Ramos (cell line): ENCODE measurements around the gene CCSAP.

Experiments
- in situ Hi-C: fragments of 300-500 bp; cut with MboI; formaldehyde crosslinking; loops from one replicate; pipeline ENCODE4 v1.14.3; 2022; ENCODE audit warnings: low sequenced_read_pairs; ENCODE audit not compliant: unreplicated experiment

CCSAP gene

DNA sequence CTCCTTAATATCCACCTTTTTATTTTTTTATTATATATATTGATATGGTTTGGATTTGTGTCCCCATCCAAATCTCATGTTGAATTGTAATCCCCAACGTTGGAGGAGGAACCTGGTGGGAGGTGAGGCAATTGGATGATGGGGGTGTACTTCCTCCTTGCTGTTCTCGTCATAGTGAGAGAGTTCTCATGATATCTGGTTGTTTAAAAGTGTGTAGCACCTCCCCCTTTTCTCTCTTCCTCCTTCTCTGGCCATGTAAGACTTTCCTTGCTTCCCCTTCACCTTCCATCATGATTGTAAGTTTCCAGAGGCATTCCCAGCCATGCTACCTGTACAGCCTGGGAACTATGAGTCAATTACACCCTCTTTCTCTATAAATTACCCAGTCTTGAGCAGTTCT is 22.7 kb upstream of the CCSAP start:
- in situ Hi-C loops, result no loop called here

DNA sequence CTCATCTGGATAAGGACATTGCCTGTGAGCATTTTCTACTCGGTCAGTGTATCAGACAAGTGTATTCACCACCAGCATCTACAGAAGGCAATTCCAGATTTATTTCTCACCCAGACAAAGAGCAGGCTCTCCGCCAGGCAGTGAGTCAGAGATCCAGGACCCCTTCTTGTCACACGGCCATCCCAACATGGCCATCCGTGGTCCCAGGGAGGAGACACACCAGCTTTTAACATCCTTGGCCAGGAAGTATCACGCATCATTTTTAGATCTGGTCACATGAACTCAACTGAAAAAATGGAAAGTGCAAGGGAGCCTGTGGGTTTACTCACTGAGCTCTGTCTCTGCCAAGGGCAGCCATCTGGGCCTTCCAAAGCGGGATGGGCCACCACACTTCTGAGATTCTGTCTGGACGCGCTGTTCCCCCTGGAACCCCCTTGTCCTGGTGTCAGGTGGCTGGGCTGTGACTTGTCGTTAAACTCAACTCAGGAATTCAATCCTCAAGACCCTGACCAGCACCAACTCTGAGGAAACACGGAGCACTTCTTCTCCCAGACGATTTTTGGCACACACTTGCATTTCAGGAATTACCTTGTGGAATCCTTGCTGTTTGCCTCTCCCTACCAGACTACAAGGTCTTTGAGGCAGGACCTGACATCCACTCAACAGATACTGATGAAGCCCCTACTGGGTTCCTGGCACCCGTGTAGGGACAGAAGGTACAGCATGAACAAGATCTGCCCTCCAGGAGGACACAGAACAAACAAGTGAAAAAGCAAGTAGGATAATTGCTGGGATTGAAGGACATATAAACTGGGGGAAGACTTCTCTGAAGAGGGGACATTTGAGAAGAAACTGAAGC is 21.6 kb upstream of the CCSAP start:
- in situ Hi-C loops, result no loop called here

DNA sequence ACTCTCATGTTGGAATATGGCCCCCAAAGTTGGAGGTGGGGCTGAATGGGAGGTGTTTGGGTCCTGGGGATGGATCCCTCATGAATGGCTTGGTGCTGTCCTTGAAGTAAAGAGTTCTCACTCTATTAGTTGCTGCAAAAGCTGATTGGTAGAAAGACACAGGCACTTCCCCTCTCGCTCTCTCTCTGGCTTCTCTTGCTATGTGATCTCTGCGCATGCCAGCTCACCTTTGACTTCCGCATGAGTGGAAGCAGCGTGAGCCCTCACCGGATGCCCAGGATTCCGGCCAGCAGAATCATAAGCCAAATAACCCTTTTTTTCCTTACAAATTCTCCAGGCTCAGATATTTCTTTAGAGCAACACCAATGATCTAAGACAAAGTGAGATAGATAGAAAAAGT is 20.9 kb upstream of the CCSAP start:
- in situ Hi-C loops, result no loop called here

DNA sequence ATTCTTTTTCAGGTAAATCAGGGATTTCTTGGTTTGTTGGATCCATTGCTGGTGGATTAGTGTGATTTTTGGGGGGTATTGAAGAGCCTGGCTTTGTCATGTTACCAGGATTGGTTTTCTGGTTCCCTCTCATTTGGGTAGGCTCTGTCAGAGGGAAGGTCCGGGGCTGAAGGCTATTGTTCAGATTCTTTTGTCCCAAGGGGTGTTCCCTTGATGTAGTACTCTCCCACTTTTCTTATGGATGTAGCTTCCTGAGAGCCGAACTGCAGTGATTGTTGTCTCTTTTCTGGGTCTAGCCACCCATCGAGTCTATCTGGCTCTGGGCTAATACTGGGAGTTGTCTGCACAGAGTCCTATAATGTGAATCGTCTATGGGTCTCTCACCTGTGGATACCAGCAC is 17.6 kb upstream of the CCSAP start:
- in situ Hi-C loops, result no loop called here

DNA sequence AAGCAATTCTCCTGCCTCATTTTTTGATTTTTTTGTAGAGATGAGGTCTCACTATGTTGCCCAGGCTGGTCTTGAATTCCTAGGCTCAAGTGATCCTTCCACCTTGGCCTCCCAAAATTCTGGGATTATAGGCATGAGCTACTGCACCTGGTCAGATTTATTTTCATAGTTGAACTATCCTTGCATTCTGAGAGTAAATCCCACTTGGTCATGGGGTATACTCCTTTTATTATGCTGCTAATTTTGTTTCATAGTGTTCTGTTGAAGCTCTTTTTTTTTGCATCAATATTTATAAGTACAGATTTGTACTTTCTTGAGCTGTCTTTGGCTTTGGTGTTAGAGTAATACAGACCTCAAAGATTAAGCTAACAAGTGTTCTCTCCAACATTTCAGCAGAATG is 12.8 kb upstream of the CCSAP start:
- in situ Hi-C loops, result no loop called here

DNA sequence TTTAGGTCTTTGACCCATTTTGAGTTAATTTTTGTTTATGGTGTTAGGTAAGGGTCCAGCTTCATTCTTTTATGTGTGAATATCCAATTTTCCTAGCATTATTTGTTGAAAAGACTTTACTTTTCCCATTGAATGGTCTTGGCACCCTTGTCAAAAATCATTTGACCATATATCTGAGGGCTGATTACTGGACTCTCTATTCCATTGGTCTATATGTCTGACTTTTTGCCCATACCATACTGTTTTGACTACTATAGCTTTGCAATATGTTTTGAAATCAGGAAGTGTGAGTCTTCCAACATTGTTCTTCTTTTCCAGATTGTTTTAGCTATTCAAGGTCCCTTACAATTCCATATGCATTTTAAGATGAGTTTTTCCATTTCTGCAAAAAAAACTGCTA is 11.4 kb upstream of the CCSAP start:
- in situ Hi-C loops, result no loop called here

DNA sequence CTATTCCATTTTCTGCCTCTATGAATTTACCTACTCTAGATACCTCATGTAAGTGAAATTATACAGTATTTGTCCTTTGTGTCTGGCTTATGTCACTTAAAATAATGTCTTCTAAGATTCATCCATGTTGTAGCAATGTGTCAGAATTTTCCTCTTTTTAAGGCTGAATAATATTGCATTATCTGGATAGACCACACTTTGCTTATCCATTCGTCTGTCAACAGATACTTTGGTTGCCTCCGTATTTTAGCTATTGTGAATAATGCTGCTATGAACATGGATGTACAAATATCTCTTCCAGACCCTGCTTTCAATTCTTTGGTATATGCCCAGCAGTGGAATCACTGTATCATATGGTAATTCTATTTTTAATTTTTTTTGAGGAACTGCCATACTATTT is 10.1 kb upstream of the CCSAP start:
- in situ Hi-C loops, result no loop called here

DNA sequence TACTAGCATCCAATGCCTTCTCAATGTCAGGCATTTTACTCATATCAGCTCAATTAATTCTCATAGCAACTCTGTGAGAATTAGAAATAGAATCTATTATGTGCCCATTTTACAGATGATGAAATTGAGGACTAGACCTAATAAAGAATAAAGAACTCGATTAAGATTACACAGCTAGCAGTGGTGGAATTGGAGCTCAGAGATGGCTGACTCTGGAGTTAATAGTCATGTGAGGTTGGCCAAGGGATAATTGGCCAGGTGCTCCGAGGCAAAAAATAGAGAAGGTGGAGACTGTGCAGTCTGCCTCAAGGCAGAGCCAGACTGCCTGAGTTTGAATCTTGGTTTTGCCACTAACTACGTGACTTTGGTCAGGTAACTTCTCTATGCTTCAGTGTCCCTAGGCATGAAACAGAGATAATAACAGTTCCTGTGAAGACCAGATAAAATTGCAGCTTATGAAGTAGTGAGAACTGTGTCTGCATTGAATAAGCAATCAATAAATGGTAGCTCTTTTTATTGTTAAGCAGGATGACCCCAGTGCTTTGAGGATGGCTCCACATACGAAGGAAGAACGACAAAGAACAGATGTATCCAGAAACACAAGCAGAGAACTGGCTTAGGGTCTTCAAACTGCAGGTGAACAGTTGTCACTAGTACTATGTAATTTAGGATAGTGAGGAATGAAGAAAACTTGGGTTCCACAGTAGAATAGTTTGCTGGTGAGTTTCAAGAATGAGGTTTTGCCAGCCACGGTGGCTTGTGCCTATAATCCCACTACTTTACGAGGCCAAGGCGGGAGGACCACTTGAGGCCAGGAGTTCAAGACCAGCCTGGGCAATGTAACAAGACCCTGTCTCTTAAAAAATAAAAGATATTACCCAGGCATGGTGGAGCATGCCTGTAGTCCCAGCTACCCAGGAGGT is 6.9 kb upstream of the CCSAP start:
- in situ Hi-C loops, result no loop called here

DNA sequence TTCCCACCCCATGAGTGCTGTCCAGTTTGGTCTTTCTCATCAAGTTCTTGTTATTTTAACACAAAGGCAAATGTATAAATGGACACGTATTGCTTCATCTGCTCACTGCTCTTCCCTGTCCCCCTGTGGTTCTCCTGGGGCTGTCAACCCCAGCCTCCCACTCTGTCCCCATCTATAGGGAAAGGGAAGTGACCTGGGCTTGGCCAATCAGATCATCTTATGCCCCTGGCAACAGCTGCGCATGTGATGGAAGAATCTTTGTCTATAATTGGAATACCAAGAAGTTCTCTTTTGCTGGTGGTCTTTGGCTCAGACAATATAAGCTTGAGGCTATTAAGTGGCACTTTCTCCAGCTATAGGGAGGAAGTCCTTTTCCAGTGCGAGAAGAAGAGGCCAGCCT is 4.7 kb upstream of the CCSAP start:
- in situ Hi-C loops, result no loop called here

DNA sequence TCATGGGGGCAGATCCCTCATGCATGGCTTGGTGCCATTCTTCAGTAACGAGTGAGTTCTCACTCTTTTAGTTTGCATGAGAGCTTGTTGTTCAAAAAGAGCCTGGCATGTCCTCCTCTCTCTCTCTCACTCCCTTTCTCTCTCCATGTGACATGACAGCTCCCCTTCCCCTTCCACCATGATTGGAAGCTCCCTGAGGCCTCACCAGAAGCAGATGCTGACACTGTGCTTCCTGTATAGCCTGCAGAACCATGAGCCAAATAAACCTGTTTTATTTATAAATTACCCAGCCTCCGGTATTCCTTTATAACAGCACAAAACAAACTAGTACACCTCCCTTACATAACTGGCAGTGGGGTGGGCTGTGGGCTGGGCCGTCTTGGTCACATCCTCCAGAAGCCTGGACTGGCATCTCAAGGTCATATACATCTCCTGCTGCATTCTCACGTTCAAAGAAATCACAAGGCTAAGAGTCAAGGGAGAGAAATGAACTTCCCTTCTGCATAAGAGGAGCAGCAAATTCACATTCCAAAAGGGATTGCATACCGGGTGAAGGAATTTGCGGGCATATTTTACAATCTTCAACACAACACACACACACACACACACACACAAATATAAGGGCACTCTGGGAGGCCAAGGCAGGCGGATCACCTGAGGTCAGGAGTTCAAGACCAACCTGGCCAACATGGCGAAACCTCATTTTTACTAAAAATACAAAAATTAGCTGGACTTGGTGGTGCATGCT is 2.3 kb upstream of the CCSAP start:
- in situ Hi-C loops, result no loop called here

DNA sequence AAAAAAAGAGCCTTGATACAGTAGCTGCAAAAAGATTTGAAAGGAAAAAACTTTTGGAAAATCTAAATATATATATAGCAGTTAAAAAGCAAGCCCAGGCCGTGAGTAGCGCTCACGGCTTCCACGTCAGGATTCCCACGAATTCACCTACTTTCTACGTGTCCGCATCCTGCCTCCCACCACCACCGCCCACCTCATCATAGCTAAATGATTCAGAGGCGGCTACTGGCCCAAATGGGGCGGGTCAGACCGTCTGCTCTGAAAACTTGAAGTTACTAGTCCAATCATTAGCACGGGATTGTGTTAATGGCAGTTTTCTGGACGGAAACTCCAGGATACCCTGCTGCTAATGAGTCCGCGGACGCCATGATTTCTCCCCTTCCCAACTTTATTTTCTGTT is 1.3 kb upstream of the CCSAP start:
- in situ Hi-C loops, result no loop called here

DNA sequence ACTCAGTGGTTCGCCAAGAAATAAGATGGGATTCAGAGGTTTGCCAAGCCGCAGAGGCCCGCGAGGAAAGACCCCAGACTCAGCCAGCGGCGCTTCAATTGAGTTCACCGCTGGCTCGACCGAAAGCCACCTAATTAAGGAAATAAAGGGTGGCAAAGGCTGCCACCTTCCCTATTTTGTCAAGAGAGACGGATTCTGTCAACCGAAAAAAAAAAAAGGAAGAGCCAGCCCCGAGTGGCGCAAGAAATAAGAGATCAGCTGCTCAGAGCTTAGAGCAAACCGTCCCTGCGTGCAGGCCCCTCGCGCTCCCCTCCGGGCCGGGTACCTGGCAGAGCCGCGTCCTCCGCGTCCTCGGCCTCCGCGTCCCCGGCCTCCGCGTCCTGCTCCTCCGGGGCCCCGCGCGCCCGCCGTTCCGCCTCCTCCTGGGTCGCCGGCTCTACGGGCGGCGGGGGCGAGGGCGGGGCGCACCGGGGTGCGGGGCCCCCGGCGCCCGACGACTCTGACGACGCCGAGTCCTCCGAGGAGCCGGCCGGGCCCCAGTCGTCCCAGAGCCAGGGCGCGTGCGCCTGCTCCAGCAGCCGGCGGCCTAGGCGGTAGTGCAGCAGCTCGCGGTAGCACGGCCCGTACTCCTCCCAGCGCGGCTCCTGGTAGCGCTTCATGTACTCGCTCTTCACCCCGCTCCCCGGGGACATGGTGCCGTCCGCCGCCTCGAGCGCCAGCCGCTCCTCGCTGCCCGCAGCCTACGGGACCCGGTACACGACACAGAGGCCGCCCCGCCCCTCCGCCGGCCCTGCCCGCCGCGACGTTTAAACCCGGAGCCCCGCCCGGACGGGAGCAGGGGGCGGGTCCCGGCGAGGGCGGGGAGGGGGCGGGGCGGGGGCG is 832 bp downstream of the CCSAP start:
- in situ Hi-C loops, result no loop called here

DNA sequence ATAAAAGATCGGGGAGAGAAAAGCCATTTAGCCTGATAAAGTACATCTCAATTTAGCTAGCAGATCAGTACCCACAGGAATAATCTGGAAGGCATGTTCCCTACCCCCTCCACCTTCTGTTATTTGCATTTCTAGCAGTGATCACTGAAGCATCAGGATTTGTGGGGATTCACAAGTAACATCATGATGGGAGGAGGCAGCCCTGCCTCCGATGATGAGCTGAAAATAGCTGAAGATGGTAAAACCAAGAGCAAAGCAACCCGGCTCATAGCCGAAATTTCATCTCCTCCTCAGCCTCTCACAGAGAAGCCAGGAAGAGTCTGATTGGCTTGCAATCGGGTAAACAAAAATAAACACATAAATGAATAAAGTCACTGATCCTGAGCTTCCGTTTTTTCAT is 2.4 kb downstream of the CCSAP start:
- in situ Hi-C loops, result no loop called here

DNA sequence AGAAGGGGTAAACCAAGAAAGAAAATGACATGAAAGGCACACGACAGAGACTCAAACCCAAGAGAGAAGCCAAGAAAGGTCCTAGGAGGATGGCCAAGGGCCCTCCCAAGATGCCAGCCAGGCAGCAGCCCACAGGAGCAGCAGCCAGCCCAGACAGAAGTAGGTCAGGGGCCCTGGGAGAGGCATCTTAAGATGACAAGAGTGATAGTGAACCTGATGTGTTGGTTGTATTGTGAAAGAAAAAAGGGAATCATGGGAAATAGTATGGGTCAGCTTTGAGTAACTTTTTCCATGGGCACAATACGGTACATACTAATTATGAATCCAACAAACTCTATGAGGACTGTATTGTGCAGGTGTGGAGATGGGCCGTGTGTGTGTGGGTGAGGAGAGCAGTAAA is 3.3 kb downstream of the CCSAP start:
- in situ Hi-C loops, result no loop called here

DNA sequence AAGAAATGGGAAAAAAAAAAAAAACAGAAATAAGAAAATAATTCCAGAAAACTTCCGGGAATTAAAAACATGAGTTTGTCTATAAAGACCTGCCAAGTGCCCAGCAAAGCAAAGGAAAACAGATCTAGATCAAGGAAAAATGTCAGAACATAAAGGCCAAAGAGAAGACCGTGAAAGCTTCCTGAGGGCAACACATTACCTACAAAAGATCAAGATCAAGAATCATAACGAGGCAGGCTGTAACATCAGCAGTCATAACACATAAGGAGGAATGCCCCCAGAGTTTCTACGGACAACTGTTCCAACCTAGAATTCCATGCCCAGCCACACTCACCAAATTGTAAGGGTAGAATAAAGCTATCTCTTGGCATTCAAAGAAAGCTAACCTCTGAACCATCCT is 3.8 kb downstream of the CCSAP start:
- in situ Hi-C loops, result no loop called here

DNA sequence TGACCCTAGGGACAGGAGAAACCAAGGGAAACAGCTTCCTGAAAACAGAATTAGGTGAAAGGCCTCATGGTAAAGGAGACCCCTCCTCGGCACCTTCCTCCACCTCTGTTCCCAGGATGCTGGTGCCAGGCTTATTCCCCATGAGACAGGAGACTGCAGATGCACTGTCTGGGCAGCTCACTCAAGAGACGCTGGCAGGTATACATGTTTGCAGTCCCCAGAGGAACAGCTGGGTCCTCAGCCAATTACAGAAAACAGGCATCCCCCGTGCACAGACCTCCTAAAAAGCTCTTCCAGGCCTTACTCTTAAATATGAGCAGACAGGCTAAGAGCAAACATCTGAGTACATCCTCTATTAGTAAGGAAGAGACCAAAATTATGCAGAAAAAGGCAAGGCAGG is 6.5 kb downstream of the CCSAP start:
- in situ Hi-C loops, result no loop called here

DNA sequence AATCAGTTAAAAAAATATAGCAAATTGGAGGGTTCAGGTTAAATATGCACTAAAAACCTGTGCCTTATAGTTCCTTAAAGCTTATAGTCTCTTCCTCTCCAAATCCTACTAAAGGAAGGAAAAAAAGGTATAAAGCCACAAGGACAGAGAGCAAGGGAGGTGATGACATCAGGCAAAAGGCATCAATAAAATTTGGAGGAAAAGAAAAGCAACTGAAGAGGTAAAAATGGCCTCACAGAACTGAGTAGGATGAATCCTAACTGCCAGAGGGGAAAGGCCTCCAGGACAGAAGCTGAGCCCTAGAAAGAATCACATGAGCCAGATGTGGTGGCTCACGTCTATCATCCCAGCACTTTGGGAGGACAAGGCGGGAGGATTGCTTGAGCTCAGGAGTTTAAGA is 8.1 kb downstream of the CCSAP start:
- in situ Hi-C loops, result no loop called here

DNA sequence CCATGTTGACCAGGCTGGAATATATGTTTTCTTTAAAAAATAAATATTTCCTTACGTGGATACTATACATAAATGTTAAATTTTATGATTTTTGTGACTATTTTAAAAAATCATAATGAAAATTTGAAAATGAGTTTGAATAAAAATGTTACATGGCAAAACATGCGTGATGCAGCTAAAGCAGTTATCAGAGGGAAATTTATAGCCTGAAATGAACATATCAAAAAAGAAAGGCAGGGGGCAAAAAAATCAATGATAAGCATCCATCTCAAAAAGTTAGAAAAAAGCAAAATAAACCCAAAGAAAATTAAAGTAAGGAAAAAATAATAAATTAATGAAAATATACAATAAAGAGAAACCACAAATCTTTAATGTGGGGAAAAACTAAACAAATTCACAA is 8.6 kb downstream of the CCSAP start:
- in situ Hi-C loops, result no loop called here

DNA sequence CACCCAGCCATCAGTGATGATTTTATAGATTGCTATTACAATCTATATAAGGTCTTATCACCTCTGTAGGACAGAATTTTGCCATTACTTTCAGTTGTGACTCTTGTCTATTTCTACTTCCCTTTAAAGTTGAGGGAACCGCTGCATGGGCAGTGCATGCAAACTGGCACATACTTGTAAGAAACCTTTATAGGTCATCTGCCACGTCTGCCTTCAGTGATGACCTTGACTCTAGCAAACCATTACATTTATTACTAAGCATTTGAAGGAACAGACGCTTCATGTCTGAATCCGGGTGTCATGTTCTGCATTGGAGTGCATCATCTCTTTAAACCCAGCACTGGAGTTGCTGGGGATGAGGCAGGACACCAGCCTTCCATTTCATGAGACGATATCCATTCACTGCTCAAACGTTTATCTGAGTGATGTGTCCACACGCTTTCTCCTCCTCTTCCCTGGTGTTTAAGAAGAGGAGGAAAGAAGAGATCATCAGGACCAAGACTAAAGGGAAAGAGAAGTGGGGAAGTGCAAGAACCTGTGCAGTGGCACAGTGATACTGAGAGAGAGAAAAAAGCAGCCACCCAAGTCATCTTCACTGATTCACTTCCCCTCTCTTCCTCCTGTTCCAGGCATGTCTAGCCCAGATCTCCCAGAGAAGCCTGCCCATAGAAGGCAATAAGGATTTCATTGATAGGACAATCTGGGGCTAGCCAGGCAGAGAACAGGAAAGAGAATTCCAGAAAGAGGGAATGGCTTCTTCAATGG is 14.1 kb downstream of the CCSAP start:
- in situ Hi-C loops, result no loop called here
